Frontal cortex (tissue), 4 donors: ENCODE measurements around the gene HADHA. TPM values are rescaled to one million over a fixed set of nuclear protein-coding genes. Genes with fewer than 3 reads are reported as not detected.
A peak's percentile ranks its signal among the peaks of the same experiment; 100 is the strongest.
"Not testable (repeated sequence)": the region's sequence is repeated elsewhere in the genome, so short reads cannot be mapped to it uniquely, and the experiment has no call there.

Experiments
- DNase-seq, 2 donors: peaks; one replicate each; pipeline ENCODE4 v3.0.0; 2012; ENCODE audit warnings: low spot score in 2 of 2
- FAIRE-seq: peaks from 2 replicates; lab custom pipeline; 2012; peaks lifted over from hg19 to GRCh38; lab: Jason Lieb, UNC
- total RNA-seq: library from RNA; depleted of rRNA; stranded (reverse); fragments of >200 nt; gene quantifications from one replicate; pipeline ENCODE4 v1.2.3, GENCODE V29; 2014
- donor health status: control.
- donor health status: control.
- donor health status: control.

HADHA gene
- total RNA-seq: 85.2 TPM

GRCh38 chr2:26244309-26245230, at the start of gene HADHA, which contains the start of gene HADHB:
HADHA (minus strand) TSS chr2:26244632; CDS start chr2:26244596, 36 bp downstream.
HADHB (plus strand) TSS chr2:26244939; CDS start chr2:26254255, 9,316 bp downstream.
- DNase-seq (peak; percentile 63 to 77), FAIRE-seq (no peak)

- no peak for FAIRE-seq
- no peak for DNase-seq
These were observed 48.2 kb upstream of the HADHA start for GRCh38 chr2:26292646-26293045.

- no peak for FAIRE-seq
These were observed 45.6 kb upstream of the HADHA start for GRCh38 chr2:26290001-26290400.

GRCh38 chr2:26285931-26286330, 41.5 kb upstream of the HADHA start:
- no peak for DNase-seq
- FAIRE-seq: peak; percentile 43

More at GRCh38 chr2:26290001-26290400, 45.6 kb upstream of the HADHA start:
- DNase-seq: no peak

GRCh38 chr2:26284132-26284531, 39.7 kb upstream of the HADHA start:
- FAIRE-seq: no peak

GRCh38 chr2:26283606-26284005, 39.2 kb upstream of the HADHA start:
- FAIRE-seq (no peak), DNase-seq (no peak)

More at GRCh38 chr2:26284132-26284531, 39.7 kb upstream of the HADHA start:
- no peak for DNase-seq

- no peak for DNase-seq
- FAIRE-seq: no peak
These were observed 36.8 kb upstream of the HADHA start for GRCh38 chr2:26281226-26281625.

- no peak for FAIRE-seq
These were observed 35.5 kb upstream of the HADHA start for GRCh38 chr2:26279886-26280285.

GRCh38 chr2:26276484-26277227, 32.2 kb upstream of the HADHA start:
- no peak for FAIRE-seq

More at GRCh38 chr2:26279886-26280285, 35.5 kb upstream of the HADHA start:
- DNase-seq: no peak

GRCh38 chr2:26274058-26274613, 29.7 kb upstream of the HADHA start:
- FAIRE-seq (no peak), DNase-seq (no peak)

More at GRCh38 chr2:26276484-26277227, 32.2 kb upstream of the HADHA start:
- no peak for DNase-seq

- DNase-seq (no peak), FAIRE-seq (no peak)
These were observed 29.1 kb upstream of the HADHA start for GRCh38 chr2:26273501-26273900.

- DNase-seq: no peak
- no peak for FAIRE-seq
These were observed 25.9 kb upstream of the HADHA start for GRCh38 chr2:26270373-26270772.

- DNase-seq (no peak), FAIRE-seq (no peak)
These were observed 25.2 kb upstream of the HADHA start for GRCh38 chr2:26269571-26270158.

- DNase-seq, FAIRE-seq: not testable (repeated sequence)
These were observed 24.4 kb upstream of the HADHA start for GRCh38 chr2:26268670-26269385.

GRCh38 chr2:26268213-26268612, 23.8 kb upstream of the HADHA start:
- DNase-seq (no peak), FAIRE-seq (no peak)

- FAIRE-seq: not testable (repeated sequence)
These were observed 14.4 kb upstream of the HADHA start for GRCh38 chr2:26258836-26259235.

GRCh38 chr2:26255759-26256384, 11.4 kb upstream of the HADHA start:
- FAIRE-seq (no peak), DNase-seq (no peak)

More at GRCh38 chr2:26258836-26259235, 14.4 kb upstream of the HADHA start:
- DNase-seq: not testable (repeated sequence)

- no peak for FAIRE-seq
These were observed 7.5 kb upstream of the HADHA start for GRCh38 chr2:26251893-26252292.

GRCh38 chr2:26249625-26250024, 5.2 kb upstream of the HADHA start:
- DNase-seq (no peak), FAIRE-seq (no peak)

More at GRCh38 chr2:26251893-26252292, 7.5 kb upstream of the HADHA start:
- no peak for DNase-seq
